ENCODE measurements around the gene CAMTA1.

The CAMTA1 gene

DNA sequence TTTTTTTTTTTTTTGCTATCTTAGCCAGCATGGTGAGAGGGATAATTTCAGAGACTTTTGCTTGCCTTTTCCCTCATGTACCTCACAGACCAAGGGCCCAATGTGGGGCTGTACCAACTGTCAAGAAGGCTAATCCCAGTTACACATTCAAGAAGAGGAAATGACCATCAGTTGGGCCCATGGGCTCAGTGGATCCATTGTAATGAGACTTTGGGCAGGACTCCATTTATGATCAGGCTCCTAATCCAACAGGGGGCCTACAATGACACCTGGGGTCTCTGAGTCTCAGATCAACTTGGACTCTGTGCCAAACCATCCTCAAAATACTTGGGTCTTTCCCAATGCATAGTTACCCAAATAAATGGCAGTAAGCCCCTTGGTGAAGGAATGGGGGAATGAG is 535.4 kb downstream of the CAMTA1 start:
- no peak for DNase-seq (ENCODE audit: extremely low spot score)
- no peak for TF ChIP-seq FOXA1 (IDR thresholded peaks at IDR 0.05)
- TF ChIP-seq L3MBTL2 (conservative IDR thresholded peaks at IDR 0.05) = no peak
- TF ChIP-seq HDGF (IDR thresholded peaks at IDR 0.05; ENCODE audit: borderline replicate concordance) = no peak
- TF ChIP-seq LEF1 (IDR thresholded peaks at IDR 0.05; ENCODE audit: borderline replicate concordance) = no peak
- no peak for TF ChIP-seq ARNT (IDR thresholded peaks at IDR 0.05)
- no peak for TF ChIP-seq NFRKB (IDR thresholded peaks at IDR 0.05)
- TF ChIP-seq CTBP1 (IDR thresholded peaks at IDR 0.05; ENCODE audit: borderline replicate concordance) = no peak
- TF ChIP-seq PKNOX1 (IDR thresholded peaks at IDR 0.05) = no peak
- no peak for TF ChIP-seq FOXK2 (IDR thresholded peaks at IDR 0.05)
- no peak for TF ChIP-seq SUZ12 (IDR thresholded peaks at IDR 0.05)
- TF ChIP-seq BHLHE40 (IDR thresholded peaks at IDR 0.05; ENCODE audit: borderline replicate concordance) = no peak
- no peak for TF ChIP-seq ZNF384 (IDR thresholded peaks at IDR 0.05)
- no peak for TF ChIP-seq TARDBP (IDR thresholded peaks at IDR 0.05)
- ChIA-PET POLR2A (no interaction called here), CTCF (no interaction called here)

- CTCF ChIA-PET = no interaction called here
- TF ChIP-seq CTBP1 (IDR thresholded peaks at IDR 0.05; ENCODE audit: borderline replicate concordance) (no peak), BHLHE40 (IDR thresholded peaks at IDR 0.05; ENCODE audit: borderline replicate concordance) (no peak)
- DNase-seq (ENCODE audit: extremely low spot score) = no peak
- POLR2A ChIA-PET = no interaction called here
Measured at GRCh38 chr1:7322283-7322785, 537.1 kb downstream of the CAMTA1 start.

DNA sequence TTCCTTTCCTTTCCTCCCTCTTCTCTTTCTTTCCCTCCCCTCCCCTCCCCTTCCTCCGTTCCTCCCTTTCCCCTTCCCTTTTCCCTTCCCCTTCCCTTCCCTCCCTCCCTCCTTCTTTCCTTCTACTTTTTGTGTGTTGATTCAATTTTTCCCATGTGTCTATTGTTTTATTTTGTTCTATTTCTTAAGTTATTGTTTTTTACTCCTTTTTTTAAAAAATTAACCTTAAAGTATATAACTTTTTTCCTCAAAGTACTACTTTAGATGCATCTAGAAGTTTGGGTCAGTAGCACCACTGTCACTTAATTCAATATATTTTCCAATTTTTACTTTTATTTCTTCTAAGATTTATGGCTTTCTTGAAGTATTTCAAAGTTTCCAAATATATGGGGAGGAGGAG is 537.7 kb downstream of the CAMTA1 start:
- TF ChIP-seq CTBP1 (IDR thresholded peaks at IDR 0.05; ENCODE audit: borderline replicate concordance) = no peak
- TF ChIP-seq PKNOX1 (IDR thresholded peaks at IDR 0.05) = no peak
- TF ChIP-seq SUZ12 (IDR thresholded peaks at IDR 0.05) = no peak
- no peak for TF ChIP-seq SP1 (IDR thresholded peaks at IDR 0.05)
- no peak for TF ChIP-seq ELF4 (IDR thresholded peaks at IDR 0.05)
- no peak for TF ChIP-seq TARDBP (IDR thresholded peaks at IDR 0.05)
- no peak for TF ChIP-seq HDGF (IDR thresholded peaks at IDR 0.05; ENCODE audit: borderline replicate concordance)
- TF ChIP-seq L3MBTL2 (conservative IDR thresholded peaks at IDR 0.05) = no peak
- TF ChIP-seq FOXA1 (IDR thresholded peaks at IDR 0.05) = no peak
- TF ChIP-seq NFRKB (IDR thresholded peaks at IDR 0.05) = no peak
- TF ChIP-seq BHLHE40 (IDR thresholded peaks at IDR 0.05; ENCODE audit: borderline replicate concordance) = no peak
- no peak for TF ChIP-seq FOXM1 (IDR thresholded peaks at IDR 0.05; ENCODE audit: borderline replicate concordance)
- TF ChIP-seq LEF1 (IDR thresholded peaks at IDR 0.05; ENCODE audit: borderline replicate concordance) = no peak
- TF ChIP-seq ARNT (IDR thresholded peaks at IDR 0.05) = no peak
- no peak for TF ChIP-seq ZNF384 (IDR thresholded peaks at IDR 0.05)
- TF ChIP-seq FOXK2 (IDR thresholded peaks at IDR 0.05) = no peak
- CTCF ChIA-PET = no interaction called here
- POLR2A ChIA-PET = no interaction called here
- no peak for DNase-seq (ENCODE audit: extremely low spot score)

- DNase-seq (ENCODE audit: extremely low spot score) = no peak
- TF ChIP-seq ARNT (IDR thresholded peaks at IDR 0.05) (no peak), FOXA1 (IDR thresholded peaks at IDR 0.05) (no peak), HDGF (IDR thresholded peaks at IDR 0.05; ENCODE audit: borderline replicate concordance) (no peak), PKNOX1 (IDR thresholded peaks at IDR 0.05) (no peak), TARDBP (IDR thresholded peaks at IDR 0.05) (no peak), FOXM1 (IDR thresholded peaks at IDR 0.05; ENCODE audit: borderline replicate concordance) (no peak), LEF1 (IDR thresholded peaks at IDR 0.05; ENCODE audit: borderline replicate concordance) (no peak), ZNF384 (IDR thresholded peaks at IDR 0.05) (no peak), SUZ12 (IDR thresholded peaks at IDR 0.05) (no peak), FOXK2 (IDR thresholded peaks at IDR 0.05) (no peak), SP1 (IDR thresholded peaks at IDR 0.05) (no peak), BHLHE40 (IDR thresholded peaks at IDR 0.05; ENCODE audit: borderline replicate concordance) (no peak), L3MBTL2 (conservative IDR thresholded peaks at IDR 0.05) (no peak), NFRKB (IDR thresholded peaks at IDR 0.05) (no peak), ELF4 (IDR thresholded peaks at IDR 0.05) (no peak)
- CTCF ChIA-PET = no interaction called here
- POLR2A ChIA-PET = no interaction called here
Measured at GRCh38 chr1:7325254-7325653, 540.0 kb downstream of the CAMTA1 start.

GRCh38 chr1:7326366-7326765 is 541.1 kb downstream of the CAMTA1 start:
- DNase-seq (ENCODE audit: extremely low spot score) = no peak
- ChIA-PET CTCF (no interaction called here), POLR2A (interaction anchor here (1.1 kb wide), 1 partner anchor 8 kb away, joined by 3 read pairs; no protein-coding TSS in a partner anchor)
- TF ChIP-seq PKNOX1 (IDR thresholded peaks at IDR 0.05) (no peak), L3MBTL2 (conservative IDR thresholded peaks at IDR 0.05) (no peak), FOXA1 (IDR thresholded peaks at IDR 0.05) (no peak), ELF4 (IDR thresholded peaks at IDR 0.05) (no peak)

- CTCF ChIA-PET = no interaction called here
- no peak for DNase-seq (ENCODE audit: extremely low spot score)
- no peak for TF ChIP-seq FOXA1 (IDR thresholded peaks at IDR 0.05)
- TF ChIP-seq SUZ12 (IDR thresholded peaks at IDR 0.05) = no peak
- TF ChIP-seq CTBP1 (IDR thresholded peaks at IDR 0.05; ENCODE audit: borderline replicate concordance) = no peak
- no peak for TF ChIP-seq HDGF (IDR thresholded peaks at IDR 0.05; ENCODE audit: borderline replicate concordance)
- TF ChIP-seq ELF4 (IDR thresholded peaks at IDR 0.05) = no peak
- no peak for TF ChIP-seq L3MBTL2 (conservative IDR thresholded peaks at IDR 0.05)
- no peak for TF ChIP-seq SP1 (IDR thresholded peaks at IDR 0.05)
- TF ChIP-seq NFRKB (IDR thresholded peaks at IDR 0.05) = no peak
- TF ChIP-seq LEF1 (IDR thresholded peaks at IDR 0.05; ENCODE audit: borderline replicate concordance) = no peak
- POLR2A ChIA-PET = no interaction called here
Measured at GRCh38 chr1:7327849-7328248, 542.6 kb downstream of the CAMTA1 start.
